NB4 (cell line): ENCODE data around the gene CREB3L1.
"Not testable (repeated sequence)": the region's sequence is repeated elsewhere in the genome, so short reads cannot be mapped to it uniquely, and the experiment has no call there.

Experiments used
- POLR2A ChIP-seq: IDR thresholded peaks from 2 replicates; pipeline ENCODE4 v1.6.1; 2011; ENCODE audit warnings: mild to moderate bottlenecking; ENCODE audit not compliant: insufficient read length; ENCODE audit errors: extremely low read depth
- TF ChIP-seq, protein P1 (sequence below): IDR thresholded peaks from one replicate; pipeline ENCODE4 v1.5.1; 2012; ENCODE audit warnings: low read depth, low read length
- TF ChIP-seq, protein P2 (sequence below): IDR thresholded peaks from 2 replicates; pipeline ENCODE4 v1.6.1; 2011; ENCODE audit warnings: low read depth, low read length

GRCh38 chr11:46304036-46304435 lies 26.6 kb downstream of the CREB3L1 start:
- TF ChIP-seq, protein P1, sequence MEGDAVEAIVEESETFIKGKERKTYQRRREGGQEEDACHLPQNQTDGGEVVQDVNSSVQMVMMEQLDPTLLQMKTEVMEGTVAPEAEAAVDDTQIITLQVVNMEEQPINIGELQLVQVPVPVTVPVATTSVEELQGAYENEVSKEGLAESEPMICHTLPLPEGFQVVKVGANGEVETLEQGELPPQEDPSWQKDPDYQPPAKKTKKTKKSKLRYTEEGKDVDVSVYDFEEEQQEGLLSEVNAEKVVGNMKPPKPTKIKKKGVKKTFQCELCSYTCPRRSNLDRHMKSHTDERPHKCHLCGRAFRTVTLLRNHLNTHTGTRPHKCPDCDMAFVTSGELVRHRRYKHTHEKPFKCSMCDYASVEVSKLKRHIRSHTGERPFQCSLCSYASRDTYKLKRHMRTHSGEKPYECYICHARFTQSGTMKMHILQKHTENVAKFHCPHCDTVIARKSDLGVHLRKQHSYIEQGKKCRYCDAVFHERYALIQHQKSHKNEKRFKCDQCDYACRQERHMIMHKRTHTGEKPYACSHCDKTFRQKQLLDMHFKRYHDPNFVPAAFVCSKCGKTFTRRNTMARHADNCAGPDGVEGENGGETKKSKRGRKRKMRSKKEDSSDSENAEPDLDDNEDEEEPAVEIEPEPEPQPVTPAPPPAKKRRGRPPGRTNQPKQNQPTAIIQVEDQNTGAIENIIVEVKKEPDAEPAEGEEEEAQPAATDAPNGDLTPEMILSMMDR: not testable (repeated sequence)
- TF ChIP-seq POLR2A: not testable (repeated sequence)
- TF ChIP-seq, protein P2, sequence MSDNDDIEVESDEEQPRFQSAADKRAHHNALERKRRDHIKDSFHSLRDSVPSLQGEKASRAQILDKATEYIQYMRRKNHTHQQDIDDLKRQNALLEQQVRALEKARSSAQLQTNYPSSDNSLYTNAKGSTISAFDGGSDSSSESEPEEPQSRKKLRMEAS: not testable (repeated sequence)
